GM23248 (cell line): ENCODE results near the gene ETS1.

ENCODE experiments used
- EZH2 ChIP-seq: fragments of 200-600 bp; sonication (generic); IDR thresholded peaks from 2 replicates; pipeline ENCODE4 v1.6.1; 2018; ENCODE audit warnings: antibody characterized with exemption, mild to moderate bottlenecking; ENCODE audit not compliant: insufficient read depth, poor library complexity, severe bottlenecking
- EZH2phosphoT487 ChIP-seq: fragments of 200-600 bp; sonication (generic); IDR thresholded peaks from 2 replicates; pipeline ENCODE4 v1.6.1; 2018; ENCODE audit warnings: antibody characterized with exemption, moderate library complexity, mild to moderate bottlenecking, low read depth; ENCODE audit not compliant: insufficient read depth

DNA sequence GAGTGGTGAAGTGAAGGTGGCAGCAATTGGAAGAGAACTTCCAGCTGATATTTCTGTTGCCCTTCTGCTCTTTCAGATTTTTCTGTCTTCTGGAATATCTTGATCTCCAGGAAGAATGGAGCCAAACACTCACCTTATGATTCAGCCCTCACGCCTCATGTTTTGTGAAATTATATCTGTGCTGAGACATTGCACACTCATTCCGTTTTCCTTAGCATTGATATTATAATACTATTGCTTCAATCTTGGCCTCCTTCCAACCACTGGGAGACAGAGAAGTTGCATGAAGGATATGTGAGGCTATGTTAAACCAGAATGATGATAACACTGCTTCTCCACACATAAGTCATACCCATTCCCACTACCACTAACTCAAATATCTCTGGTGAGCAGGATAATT lies 177.9 kb downstream of the ETS1 start:
- TF ChIP-seq EZH2 = no peak
- no peak for TF ChIP-seq EZH2phosphoT487
